ENCODE data around the gene CNTNAP5. TPM values are rescaled to one million over a fixed set of nuclear protein-coding genes. Genes with fewer than 3 reads are reported as not detected.

The CNTNAP5 gene
- total RNA-seq, 1 experiment from 2014 or later: 0.48 TPM

DNA sequence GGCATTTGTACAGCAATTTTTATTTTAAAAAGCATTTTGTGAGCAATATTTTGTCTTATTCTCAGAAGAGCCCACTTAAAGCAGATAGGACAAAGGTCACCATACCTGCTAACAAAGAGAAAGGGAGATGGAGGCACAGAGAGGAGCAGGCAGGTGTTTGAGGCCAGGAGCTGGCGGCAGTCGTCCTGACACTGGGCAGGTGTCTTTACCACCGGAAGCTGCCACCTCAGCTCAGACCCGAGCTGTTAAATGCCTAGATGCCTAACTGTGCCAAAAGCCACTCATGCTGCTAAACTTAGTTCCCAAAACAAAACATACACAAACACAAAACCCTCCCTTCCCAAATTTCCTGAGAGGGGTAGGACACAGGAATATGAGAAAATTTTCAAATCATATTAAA, 120.9 kb downstream of the CNTNAP5 start:
- Mint-ChIP-seq H3K36me3 (ENCODE audit: insufficient read depth in 1 of 3, low read depth in 3 of 3) (no peaks in the 10 kb centered on the region), H3K27me3 (ENCODE audit: low read depth) (peaks cover 28% of the 10 kb centered on the region), H3K9me3 (no peaks in the 10 kb centered on the region; a peak in 1 of 5 replicates), H3K4me1 (peaks cover 3% of the 10 kb centered on the region in 2 experiments; a peak in 1 of 4 replicates), H3K4me3 (no peak overlapping the region), H3K27ac (no peak overlapping the region)
- Histone ChIP-seq H3K4me2 (ENCODE audit: insufficient read depth, insufficient read length, low read length) (no peak overlapping the region), H2BK5ac (ENCODE audit: insufficient read length, low read length) (no peak overlapping the region), H2BK15ac (ENCODE audit: low read depth, low read length) (no peak overlapping the region), H4K8ac (replicated peaks; ENCODE audit: insufficient read length, low read depth, low read length) (no peak overlapping the region), H4K20me1 (ENCODE audit: control insufficient read depth, insufficient read depth, insufficient read length) (no peaks in the 10 kb centered on the region), H3T11ph (ENCODE audit: low read length) (no peak overlapping the region), H2BK120ac (ENCODE audit: low read depth, low read length, poor library complexity, severe bottlenecking) (no peak overlapping the region), H2BK20ac (ENCODE audit: low read depth, low read length, poor library complexity, severe bottlenecking) (no peak overlapping the region), H3K23me2 (ENCODE audit: insufficient read length, low read depth, low read length, poor library complexity, severe bottlenecking) (no peaks in the 10 kb centered on the region), H3K27me3 (ENCODE audit: insufficient read depth, low read length) (no peaks in the 10 kb centered on the region), H3K9ac (ENCODE audit: extremely low read depth, insufficient read length, low read length) (no peak overlapping the region), H3K4me1 (ENCODE audit: insufficient read depth, low read length) (no peaks in the 10 kb centered on the region), H3K23ac (ENCODE audit: insufficient read length, low read depth, low read length) (no peak overlapping the region), H2AK5ac (ENCODE audit: insufficient read length, low read length) (no peak overlapping the region), H3K79me2 (ENCODE audit: insufficient read depth, low read length) (no peaks in the 10 kb centered on the region), H3K18ac (ENCODE audit: insufficient read length, low read depth, low read length) (no peak overlapping the region), H3K56ac (ENCODE audit: insufficient read length, low read depth, low read length) (no peak overlapping the region), H3K9me3 (ENCODE audit: control insufficient read depth, low read depth, low read length) (no peaks in the 10 kb centered on the region), H4K91ac (ENCODE audit: insufficient read length, low read depth, low read length) (no peak overlapping the region), H4K5ac (ENCODE audit: insufficient read length, low read depth, low read length) (no peak overlapping the region), H2AFZ (ENCODE audit: low read length) (no peak overlapping the region), H2BK12ac (ENCODE audit: insufficient read length, low read depth, low read length) (no peak overlapping the region), H3K14ac (ENCODE audit: insufficient read depth, low read length) (no peak overlapping the region), H3K27ac (ENCODE audit: insufficient read length, low read depth, low read length) (no peak overlapping the region), H3K4ac (ENCODE audit: low read depth, low read length) (no peak overlapping the region), H3K79me1 (ENCODE audit: insufficient read depth, low read depth, low read length, poor library complexity, severe bottlenecking) (no peaks in the 10 kb centered on the region)
- no peak for DNase-seq
- TF ChIP-seq, protein P1, sequence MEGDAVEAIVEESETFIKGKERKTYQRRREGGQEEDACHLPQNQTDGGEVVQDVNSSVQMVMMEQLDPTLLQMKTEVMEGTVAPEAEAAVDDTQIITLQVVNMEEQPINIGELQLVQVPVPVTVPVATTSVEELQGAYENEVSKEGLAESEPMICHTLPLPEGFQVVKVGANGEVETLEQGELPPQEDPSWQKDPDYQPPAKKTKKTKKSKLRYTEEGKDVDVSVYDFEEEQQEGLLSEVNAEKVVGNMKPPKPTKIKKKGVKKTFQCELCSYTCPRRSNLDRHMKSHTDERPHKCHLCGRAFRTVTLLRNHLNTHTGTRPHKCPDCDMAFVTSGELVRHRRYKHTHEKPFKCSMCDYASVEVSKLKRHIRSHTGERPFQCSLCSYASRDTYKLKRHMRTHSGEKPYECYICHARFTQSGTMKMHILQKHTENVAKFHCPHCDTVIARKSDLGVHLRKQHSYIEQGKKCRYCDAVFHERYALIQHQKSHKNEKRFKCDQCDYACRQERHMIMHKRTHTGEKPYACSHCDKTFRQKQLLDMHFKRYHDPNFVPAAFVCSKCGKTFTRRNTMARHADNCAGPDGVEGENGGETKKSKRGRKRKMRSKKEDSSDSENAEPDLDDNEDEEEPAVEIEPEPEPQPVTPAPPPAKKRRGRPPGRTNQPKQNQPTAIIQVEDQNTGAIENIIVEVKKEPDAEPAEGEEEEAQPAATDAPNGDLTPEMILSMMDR (conservative IDR thresholded peaks at IDR 0.05): no peak
- WGBS (ENCODE audit: extremely low coverage, insufficient read length, low lambda C conversion rate): no CpG with 5 or more reads among the region's 4 CpGs
